Ramos (cell line): ENCODE data around the gene ZNF57.

Experiments
- in situ Hi-C: fragments of 300-500 bp; cut with MboI; formaldehyde crosslinking; loops from one replicate; pipeline ENCODE4 v1.14.3; 2022; ENCODE audit warnings: low sequenced_read_pairs; ENCODE audit not compliant: unreplicated experiment

ZNF57 gene

DNA sequence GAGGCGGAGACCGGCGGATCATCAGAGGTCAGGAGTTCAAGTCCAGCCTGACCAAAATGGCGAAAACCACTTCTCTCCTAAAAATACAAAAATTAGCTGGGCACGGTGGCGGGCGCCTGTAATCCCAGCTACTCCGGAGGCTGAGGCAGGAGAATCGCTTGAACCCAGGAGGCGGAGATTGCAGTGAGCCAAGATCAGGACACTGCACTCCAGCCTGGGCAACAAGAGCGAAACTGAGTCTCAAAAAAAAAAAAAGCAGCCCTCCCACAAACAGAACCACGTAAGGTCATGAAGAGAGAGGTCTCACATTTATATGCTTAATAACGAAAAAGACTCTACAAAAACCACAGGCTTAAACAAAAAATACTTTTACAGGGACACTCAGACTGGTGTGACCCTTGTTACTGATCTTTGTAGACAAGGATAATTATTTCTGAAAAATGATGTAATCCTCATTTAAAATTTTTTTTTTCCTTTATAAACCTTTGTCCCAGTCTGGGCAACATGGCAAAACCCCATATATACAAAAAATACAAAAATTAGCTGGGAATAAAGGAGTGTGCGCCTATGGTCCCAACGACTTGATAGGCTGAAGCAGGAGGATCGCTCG, 45.0 kb downstream of the ZNF57 start:
- in situ Hi-C loops, result no loop called here

DNA sequence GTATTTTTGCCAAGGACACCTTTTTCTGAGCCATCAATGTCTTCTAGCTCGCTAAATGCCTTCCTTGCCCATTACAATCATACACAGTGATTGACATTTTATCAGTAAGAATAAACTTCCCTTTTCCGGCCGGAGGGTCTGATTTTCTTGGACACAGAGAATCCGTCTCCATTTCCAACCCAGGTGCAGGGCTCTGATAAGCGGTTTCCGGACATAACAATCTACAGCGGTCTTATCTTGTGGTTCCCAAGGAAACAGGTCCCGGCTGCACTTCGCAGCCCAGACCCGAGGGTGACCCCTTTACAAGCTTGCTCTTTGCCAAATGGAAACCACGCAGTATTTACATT, 49.2 kb downstream of the ZNF57 start:
- in situ Hi-C loops, result loop anchor here (10.0 kb wide), 1 partner anchor 215 kb away; no protein-coding TSS in a partner anchor

DNA sequence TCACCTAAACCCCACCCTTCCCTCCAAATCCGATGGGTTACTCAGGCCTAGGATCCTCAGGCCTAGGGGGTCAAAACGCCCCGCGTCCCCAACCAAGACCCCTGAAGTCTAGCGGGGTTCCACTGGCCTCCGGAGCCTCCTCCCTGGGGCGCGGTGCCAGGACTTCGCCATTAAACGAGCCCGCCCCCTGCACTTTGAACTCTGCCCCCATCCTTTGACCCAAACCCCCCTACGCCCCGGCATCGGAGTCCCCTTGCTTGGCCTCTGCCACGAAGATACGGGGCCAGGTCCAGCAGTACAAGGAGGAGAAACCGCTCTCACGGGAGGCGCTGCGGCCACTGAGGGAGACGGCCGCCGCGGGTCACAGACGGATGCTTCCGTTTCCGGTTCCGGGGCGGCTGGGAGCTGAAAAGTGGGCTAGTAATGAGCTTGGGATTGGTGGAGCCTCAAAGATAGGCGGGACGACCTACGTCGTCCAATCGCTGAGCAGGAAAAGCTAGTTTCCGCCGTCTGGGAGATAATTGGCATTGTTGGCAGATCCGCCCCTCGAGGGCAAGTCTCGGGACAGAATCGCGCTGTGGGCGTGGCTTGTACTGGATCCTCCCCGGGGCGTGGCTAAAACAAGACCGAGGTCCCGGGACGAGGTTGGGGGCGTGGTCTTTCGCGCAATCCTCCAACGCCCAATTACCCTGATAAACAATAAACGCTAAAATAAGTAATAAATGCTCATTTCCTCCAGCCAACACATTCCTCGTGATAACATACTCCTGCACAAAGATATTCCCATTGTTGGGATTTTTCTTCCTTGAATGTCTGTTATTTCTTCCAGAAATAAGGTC, 49.8 kb downstream of the ZNF57 start:
- in situ Hi-C loops, result loop anchor here (10.0 kb wide), 1 partner anchor 214 kb away; no protein-coding TSS in a partner anchor

DNA sequence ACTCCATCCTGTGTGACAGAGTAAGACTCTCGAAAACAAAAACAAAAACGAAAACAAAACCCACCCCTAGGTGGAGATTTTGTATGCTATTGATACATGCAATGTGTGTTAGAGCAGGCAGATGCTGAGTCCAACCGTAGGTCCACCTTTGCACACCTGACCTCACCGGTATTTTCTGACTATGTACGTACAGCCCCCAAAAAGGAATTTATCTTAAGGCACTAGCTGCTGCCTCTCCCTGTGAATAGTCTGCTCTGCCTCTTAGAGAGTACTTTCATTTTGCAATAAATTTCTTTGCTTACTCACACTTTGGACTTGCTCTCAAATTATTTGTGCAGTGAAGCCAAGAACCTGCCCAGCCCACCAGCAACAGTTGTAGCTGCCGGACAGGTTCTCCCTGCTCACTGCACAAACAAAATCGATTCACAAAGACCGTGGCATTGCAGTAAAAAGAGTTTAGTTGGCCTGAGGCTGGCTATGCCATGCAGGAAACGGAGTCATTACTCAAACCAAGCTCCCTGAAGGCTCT, 52.3 kb downstream of the ZNF57 start:
- in situ Hi-C loops, result loop anchor here (10.0 kb wide), 1 partner anchor 212 kb away; no protein-coding TSS in a partner anchor

DNA sequence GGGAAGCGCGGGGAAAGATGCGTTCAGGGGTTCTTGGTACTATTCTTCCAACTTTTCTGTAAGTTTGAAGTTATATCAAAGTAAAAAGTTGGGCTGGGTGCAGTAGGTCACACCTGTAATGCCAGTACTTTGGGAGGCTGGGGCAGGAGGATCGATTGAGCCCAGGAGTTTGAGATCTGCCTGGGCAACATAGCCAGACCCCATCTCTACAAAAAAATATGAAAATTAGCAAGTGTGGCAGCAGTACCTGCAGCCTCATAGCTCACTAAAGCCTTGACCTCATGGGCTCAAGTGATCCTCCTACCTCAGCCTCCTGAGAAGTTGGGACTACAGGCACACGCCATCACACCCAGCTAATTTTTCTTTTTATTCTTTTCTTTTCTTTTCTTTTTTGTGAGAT, 56.4 kb downstream of the ZNF57 start:
- in situ Hi-C loops, result loop anchor here (10.0 kb wide), 1 partner anchor 208 kb away; no protein-coding TSS in a partner anchor

DNA sequence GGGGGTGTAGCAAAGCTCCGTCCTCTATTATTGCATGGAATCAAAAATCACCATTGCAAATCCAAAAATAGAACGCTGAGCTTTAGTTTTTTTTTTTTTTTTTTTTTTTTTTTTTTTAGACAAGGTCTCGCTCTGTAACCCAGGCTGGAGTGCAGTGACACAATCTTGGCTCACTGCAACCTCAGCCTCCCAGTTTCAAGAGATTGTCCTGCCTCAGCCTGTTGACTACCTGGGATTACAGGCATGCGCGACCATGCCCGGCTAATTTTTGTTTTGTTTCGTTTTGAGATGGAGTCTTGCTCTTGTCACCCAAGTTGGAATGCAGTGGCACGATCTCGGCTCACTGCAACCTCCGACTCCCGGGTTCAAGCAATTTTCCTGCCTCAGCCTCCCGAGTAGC, 59.4 kb downstream of the ZNF57 start:
- in situ Hi-C loops, result loop anchor here (10.0 kb wide), 1 partner anchor 145 kb away; no protein-coding TSS in a partner anchor

DNA sequence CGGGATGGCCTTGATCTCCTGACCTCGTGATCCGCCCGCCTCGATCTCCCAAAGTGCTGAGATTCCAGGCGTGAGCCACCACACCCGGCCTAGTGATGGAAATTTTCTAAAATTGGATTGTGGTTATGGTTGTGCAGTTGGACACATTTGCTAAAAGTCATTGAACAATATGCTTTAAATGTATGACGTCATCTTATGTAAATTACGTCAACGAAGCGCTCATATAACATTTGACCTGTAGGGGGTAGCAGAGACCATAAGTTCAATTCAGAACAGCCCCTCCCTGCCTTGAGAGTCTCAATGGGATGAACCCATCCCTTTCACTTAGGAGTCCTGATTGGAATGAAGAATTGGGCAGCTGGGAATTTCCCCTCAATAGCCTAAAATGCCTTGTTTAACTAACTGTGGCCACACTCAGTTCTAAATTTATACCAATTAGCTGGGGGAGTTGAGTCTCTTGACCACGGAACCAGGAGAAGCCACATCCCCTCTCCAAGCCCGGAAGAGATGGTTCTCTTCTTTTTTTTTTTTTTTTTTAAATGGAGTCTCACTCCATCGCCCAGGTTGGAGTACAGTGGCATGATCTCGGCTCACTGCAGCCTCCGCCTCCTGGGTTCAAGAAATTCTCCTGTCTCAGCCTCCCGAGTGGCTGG, 61.4 kb downstream of the ZNF57 start:
- in situ Hi-C loops, result loop anchor here (10.0 kb wide), 1 partner anchor 143 kb away; no protein-coding TSS in a partner anchor

DNA sequence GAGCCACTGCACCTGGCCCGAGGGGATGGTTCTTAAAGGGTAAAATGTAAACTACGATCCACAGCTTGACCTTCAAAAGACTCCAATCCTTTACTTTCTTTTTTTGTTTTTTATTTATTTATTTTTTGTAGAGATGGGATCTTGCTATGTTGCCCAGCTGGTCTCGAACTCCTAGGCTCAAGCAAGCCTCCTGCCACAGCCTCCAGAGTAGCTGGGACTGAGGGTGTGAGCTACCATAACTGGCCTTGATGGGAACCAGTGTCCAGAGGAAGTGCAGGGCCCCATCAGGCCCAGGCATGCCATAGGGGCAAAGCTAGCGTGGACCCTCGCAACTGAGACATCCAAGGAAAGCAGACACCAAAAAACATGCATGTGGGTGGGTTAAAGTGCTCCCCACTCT, 62.4 kb downstream of the ZNF57 start:
- in situ Hi-C loops, result loop anchor here (10.0 kb wide), 1 partner anchor 142 kb away; no protein-coding TSS in a partner anchor

DNA sequence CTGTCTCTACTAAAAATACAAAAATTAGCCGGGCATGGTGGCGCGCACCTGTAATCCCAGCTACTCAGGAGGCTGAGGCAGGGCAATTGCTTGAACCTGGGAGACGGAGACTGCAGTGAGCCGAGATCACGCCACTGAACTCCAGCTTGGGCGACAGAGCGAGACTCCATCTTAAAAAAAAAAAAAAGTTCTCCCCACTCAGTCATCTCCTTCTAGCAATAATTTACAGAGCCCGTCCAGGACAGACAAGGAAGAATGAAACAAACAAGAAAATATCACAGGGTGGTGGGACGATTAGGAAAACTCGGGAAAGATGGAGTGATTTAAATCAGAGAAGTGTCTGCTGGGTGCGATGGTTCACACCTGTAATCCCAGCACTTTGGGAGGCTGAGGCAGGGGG, 62.9 kb downstream of the ZNF57 start:
- in situ Hi-C loops, result loop anchor here (10.0 kb wide), 1 partner anchor 141 kb away; no protein-coding TSS in a partner anchor

DNA sequence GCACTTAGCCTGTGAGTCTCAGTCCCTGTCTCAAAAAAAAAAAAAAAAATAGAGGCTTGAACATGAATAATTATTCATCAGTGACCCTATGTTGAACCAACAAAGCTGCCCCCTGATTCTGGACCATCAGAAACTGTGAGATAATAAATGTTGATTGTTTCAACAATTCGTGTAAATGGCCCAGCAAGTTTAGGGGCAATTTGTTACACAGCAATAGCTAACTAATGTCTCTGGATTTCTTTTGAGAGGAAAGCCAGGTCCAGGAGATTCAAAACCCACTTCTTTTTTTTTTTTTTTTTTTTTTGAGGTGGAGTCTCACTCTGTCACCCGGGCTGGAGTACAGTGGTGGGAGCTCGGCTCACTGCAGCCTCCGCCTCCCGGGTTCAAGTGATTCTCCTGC, 64.1 kb downstream of the ZNF57 start:
- in situ Hi-C loops, result loop anchor here (10.0 kb wide), 1 partner anchor 140 kb away; no protein-coding TSS in a partner anchor

DNA sequence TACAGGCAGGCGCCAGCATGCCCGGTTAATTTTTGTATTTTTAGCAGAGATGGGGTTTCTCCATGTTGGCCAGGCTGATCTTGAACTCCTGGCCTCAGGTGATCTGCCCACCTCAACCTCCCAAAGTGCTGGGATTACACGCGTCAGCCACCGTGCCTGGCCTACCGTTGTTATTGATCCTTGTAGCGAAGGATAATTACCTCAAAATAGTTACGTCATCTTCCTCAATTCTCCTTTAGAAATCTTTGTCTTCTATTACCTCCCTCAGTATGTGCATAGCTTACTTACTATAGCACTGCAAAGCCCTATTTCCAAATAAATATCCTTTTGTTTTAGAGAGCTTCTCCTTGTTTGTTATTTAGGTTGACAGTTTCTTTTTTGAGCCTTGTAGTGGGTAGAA, 67.2 kb downstream of the ZNF57 start:
- in situ Hi-C loops, result loop anchor here (10.0 kb wide), 1 partner anchor 137 kb away; no protein-coding TSS in a partner anchor
